Neural progenitor cell (in vitro differentiated cells): ENCODE data around the gene PTTG1IP. TPM values are rescaled to one million over a fixed set of nuclear protein-coding genes. Genes with fewer than 3 reads are reported as not detected.
A peak's percentile ranks its signal among the peaks of the same experiment; 100 is the strongest.

ENCODE experiments used
- DNase-seq: peaks from one replicate; pipeline ENCODE4 v3.0.0-alpha.2; 2016; ENCODE audit warnings: low spot score
- H2AFZ ChIP-seq: fragments of 200-600 bp; sonication (generic); replicated peaks from 2 replicates; pipeline ENCODE4 v1.6.1; 2016; ENCODE audit warnings: antibody characterized with exemption
- H3F3A ChIP-seq: fragments of 200-600 bp; sonication (generic); 2 replicates; pipeline ENCODE4 v1.6.1; 2016; ENCODE audit warnings: antibody characterized with exemption, low read depth
- H3K27ac ChIP-seq: fragments of 200-600 bp; sonication (generic); 2 replicates; pipeline ENCODE4 v1.5.1; 2016; ENCODE audit warnings: mild to moderate bottlenecking
- H3K27me3 ChIP-seq: fragments of 200-600 bp; sonication (generic); 2 replicates; pipeline ENCODE4 v1.6.1; 2016; ENCODE audit warnings: mild to moderate bottlenecking, moderate library complexity
- H3K36me3 ChIP-seq: fragments of 200-600 bp; sonication (generic); 2 replicates; pipeline ENCODE4 v1.5.1; 2016
- H3K4me1 ChIP-seq: fragments of 200-600 bp; sonication (generic); 2 replicates; pipeline ENCODE4 v1.6.1; 2016; ENCODE audit warnings: mixed run types
- H3K4me2 ChIP-seq: fragments of 200-600 bp; sonication (generic); 2 replicates; pipeline ENCODE4 v1.6.1; 2016
- H3K4me3 ChIP-seq: fragments of 200-600 bp; sonication (generic); 2 replicates; pipeline ENCODE4 v1.5.1; 2016
- H3K79me2 ChIP-seq: fragments of 200-600 bp; sonication (generic); 2 replicates; pipeline ENCODE4 v1.6.1; 2016; ENCODE audit warnings: low read depth
- H3K9ac ChIP-seq: fragments of 200-600 bp; sonication (generic); 2 replicates; pipeline ENCODE4 v1.6.1; 2016
- H3K9me3 ChIP-seq: fragments of 200-600 bp; sonication (generic); 2 replicates; pipeline ENCODE4 v1.5.1; 2016; ENCODE audit warnings: low read depth
- H4K20me1 ChIP-seq: fragments of 200-600 bp; sonication (generic); 2 replicates; pipeline ENCODE4 v1.6.1; 2016; ENCODE audit warnings: low read depth
- H3K27ac Mint-ChIP-seq: 3 replicates; pipeline ENCODE4 v1.8.0; 2021; ENCODE audit warnings: mixed read lengths
- H3K27me3 Mint-ChIP-seq: 2 replicates; pipeline ENCODE4 v1.8.0; 2022; ENCODE audit warnings: low read depth, mild to moderate bottlenecking, inconsistent platforms, moderate library complexity, mixed read lengths; ENCODE audit not compliant: insufficient read depth
- H3K36me3 Mint-ChIP-seq: 3 replicates; pipeline ENCODE4 v1.8.0; 2021; ENCODE audit warnings: mixed read lengths
- H3K4me1 Mint-ChIP-seq: 3 replicates; pipeline ENCODE4 v1.8.0; 2021; ENCODE audit warnings: mixed read lengths
- H3K4me3 Mint-ChIP-seq: 3 replicates; pipeline ENCODE4 v1.8.0; 2021; ENCODE audit warnings: mild to moderate bottlenecking, moderate library complexity, mixed read lengths
- H3K9me3 Mint-ChIP-seq: 3 replicates; pipeline ENCODE4 v1.8.0; 2020; ENCODE audit warnings: mixed read lengths
- CTCF ChIP-seq: fragments of 200-600 bp; sonication (generic); IDR thresholded peaks from 2 replicates; pipeline ENCODE4 v1.5.1; 2017; ENCODE audit warnings: antibody characterized with exemption, mild to moderate bottlenecking
- EZH2 ChIP-seq: fragments of 200-600 bp; sonication (generic); IDR thresholded peaks from 2 replicates; pipeline ENCODE4 v1.6.1; 2017; ENCODE audit warnings: antibody characterized with exemption, mild to moderate bottlenecking, moderate library complexity
- EZH2phosphoT487 ChIP-seq: fragments of 200-600 bp; sonication (generic); IDR thresholded peaks from 2 replicates; pipeline ENCODE4 v1.6.1; 2017; ENCODE audit warnings: antibody characterized with exemption
- total RNA-seq: library from RNA; depleted of rRNA; stranded (reverse); fragments of >200 nt; gene quantifications from 2 replicates; pipeline ENCODE4 v1.2.3, GENCODE V29; 2015; ENCODE audit warnings: low replicate concordance

PTTG1IP gene
- total RNA-seq, 1 donor from 2014 or later: 162 TPM

GRCh38 chr21:44874240-44874496 lies 678 bp upstream of the PTTG1IP start:
- peaks cover 11% of the 10 kb centered on the region for H3K4me1 ChIP-seq
- Mint-ChIP-seq H3K27me3 (peaks cover 32% of the 10 kb centered on the region), H3K36me3 (peaks cover 3% of the 10 kb centered on the region), H3K27ac (no peak overlapping the region), H3K9me3 (no peaks in the 10 kb centered on the region), H3K4me1 (peaks cover 29% of the 10 kb centered on the region), H3K4me3 (peak overlapping the region; percentile 86)
- H3K4me3 ChIP-seq: peak overlapping the region; percentile 67
- peak overlapping the region; percentile 92 for H3K4me2 ChIP-seq
- H3K27ac ChIP-seq: no peak overlapping the region
- H2AFZ ChIP-seq: peak overlapping the region; percentile 80
- no peak for TF ChIP-seq EZH2
- no peak for TF ChIP-seq EZH2phosphoT487
- no peak for TF ChIP-seq CTCF
- peaks cover 40% of the 10 kb centered on the region for H3K79me2 ChIP-seq
- no peaks in the 10 kb centered on the region for H3K36me3 ChIP-seq
- H3F3A ChIP-seq: peaks cover 16% of the 10 kb centered on the region
- H3K9me3 ChIP-seq: no peaks in the 10 kb centered on the region
- H4K20me1 ChIP-seq: peaks cover 39% of the 10 kb centered on the region
- no peak for DNase-seq
- no peak overlapping the region for H3K9ac ChIP-seq
- H3K27me3 ChIP-seq: peaks cover 39% of the 10 kb centered on the region

GRCh38 chr21:44872649-44873355 lies 688 bp downstream of the PTTG1IP start:
- Histone ChIP-seq H4K20me1 (peaks cover 53% of the 10 kb centered on the region), H3K27ac (no peak overlapping the region), H3K4me3 (peak overlapping the region; percentile 67), H3K9ac (peak overlapping the region; percentile 73), H3F3A (peaks cover 16% of the 10 kb centered on the region), H2AFZ (no peak overlapping the region), H3K79me2 (peaks cover 54% of the 10 kb centered on the region), H3K27me3 (peaks cover 39% of the 10 kb centered on the region), H3K36me3 (no peaks in the 10 kb centered on the region), H3K4me2 (peak overlapping the region; percentile 88), H3K4me1 (peaks cover 11% of the 10 kb centered on the region), H3K9me3 (no peaks in the 10 kb centered on the region)
- TF ChIP-seq EZH2 (no peak), EZH2phosphoT487 (no peak), CTCF (no peak)
- peak overlapping the region; percentile 98 for H3K4me3 Mint-ChIP-seq
- peak overlapping the region; percentile 96 for H3K27ac Mint-ChIP-seq
- H3K27me3 Mint-ChIP-seq: peaks cover 28% of the 10 kb centered on the region
- H3K36me3 Mint-ChIP-seq: peaks cover 11% of the 10 kb centered on the region
- no peaks in the 10 kb centered on the region for H3K9me3 Mint-ChIP-seq
- DNase-seq: peak; percentile 79
- peaks cover 42% of the 10 kb centered on the region for H3K4me1 Mint-ChIP-seq

- Mint-ChIP-seq H3K9me3 (no peaks in the 10 kb centered on the region), H3K27me3 (peaks cover 28% of the 10 kb centered on the region), H3K4me1 (peaks cover 46% of the 10 kb centered on the region), H3K27ac (peak overlapping the region; percentile 96), H3K36me3 (peaks cover 14% of the 10 kb centered on the region), H3K4me3 (peak overlapping the region; percentile 98)
- Histone ChIP-seq H3K9ac (peak overlapping the region; percentile 73), H3K4me2 (peak overlapping the region; percentile 88), H3K27ac (no peak overlapping the region), H3K27me3 (peaks cover 35% of the 10 kb centered on the region), H3K4me1 (peaks cover 11% of the 10 kb centered on the region), H3K79me2 (peaks cover 59% of the 10 kb centered on the region), H3K9me3 (no peaks in the 10 kb centered on the region), H3K36me3 (no peaks in the 10 kb centered on the region), H3K4me3 (peak overlapping the region; percentile 67), H4K20me1 (peaks cover 58% of the 10 kb centered on the region), H3F3A (peaks cover 16% of the 10 kb centered on the region), H2AFZ (no peak overlapping the region)
- no peak for TF ChIP-seq EZH2
- no peak for DNase-seq
Observed at GRCh38 chr21:44872323-44872648, 1.2 kb downstream of the PTTG1IP start.

GRCh38 chr21:44871576-44872269 lies 1.8 kb downstream of the PTTG1IP start:
- Histone ChIP-seq H3K9ac (no peak overlapping the region), H3K9me3 (no peaks in the 10 kb centered on the region), H3K36me3 (no peaks in the 10 kb centered on the region), H4K20me1 (peaks cover 64% of the 10 kb centered on the region), H3K4me3 (peak overlapping the region; percentile 67), H3K79me2 (peaks cover 65% of the 10 kb centered on the region), H3K4me1 (peaks cover 11% of the 10 kb centered on the region), H3K27ac (no peak overlapping the region), H2AFZ (no peak overlapping the region), H3K4me2 (peak overlapping the region; percentile 88), H3F3A (peaks cover 16% of the 10 kb centered on the region), H3K27me3 (peaks cover 29% of the 10 kb centered on the region)
- DNase-seq: no peak
- TF ChIP-seq EZH2: no peak
- TF ChIP-seq CTCF: no peak
- Mint-ChIP-seq H3K4me1 (peaks cover 52% of the 10 kb centered on the region), H3K9me3 (no peaks in the 10 kb centered on the region), H3K27me3 (peaks cover 30% of the 10 kb centered on the region), H3K4me3 (peak overlapping the region; percentile 98), H3K27ac (peak overlapping the region; percentile 93), H3K36me3 (peaks cover 15% of the 10 kb centered on the region)
